Femur (tissue), 1 donor: ENCODE measurements around the gene AMHR2.

ENCODE experiments used
- DNase-seq: peaks from one replicate; pipeline ENCODE4 v3.0.0-alpha.2; 2017

AMHR2 gene

GRCh38 chr12:53453953-53454640, 30.4 kb downstream of the AMHR2 start:
- no peak for DNase-seq

GRCh38 chr12:53454707-53455106, 31.1 kb downstream of the AMHR2 start:
- no peak for DNase-seq

GRCh38 chr12:53456654-53457366, 33.2 kb downstream of the AMHR2 start:
- DNase-seq, result no peak

- no peak for DNase-seq
Observed at GRCh38 chr12:53459097-53459496, 35.4 kb downstream of the AMHR2 start.

- no peak for DNase-seq
Observed at GRCh38 chr12:53461059-53461458, 37.4 kb downstream of the AMHR2 start.

GRCh38 chr12:53461591-53461990, 37.9 kb downstream of the AMHR2 start:
- DNase-seq, result no peak

- DNase-seq, result no peak
Observed at GRCh38 chr12:53462935-53463334, 39.3 kb downstream of the AMHR2 start.

- no peak for DNase-seq
Observed at GRCh38 chr12:53463802-53464560, 40.3 kb downstream of the AMHR2 start.

GRCh38 chr12:53464685-53465418, 41.2 kb downstream of the AMHR2 start:
- no peak for DNase-seq

- DNase-seq, result no peak
Observed at GRCh38 chr12:53465679-53466078, 42.0 kb downstream of the AMHR2 start.

- no peak for DNase-seq
Observed at GRCh38 chr12:53466640-53467039, 43.0 kb downstream of the AMHR2 start.

GRCh38 chr12:53467082-53467481, 43.4 kb downstream of the AMHR2 start:
- no peak for DNase-seq

GRCh38 chr12:53467880-53468279, 44.2 kb downstream of the AMHR2 start:
- DNase-seq, result no peak

- DNase-seq, result no peak
Observed at GRCh38 chr12:53468282-53468681, 44.6 kb downstream of the AMHR2 start.

- DNase-seq, result no peak
Observed at GRCh38 chr12:53472056-53472582, 48.5 kb downstream of the AMHR2 start.

GRCh38 chr12:53474077-53474476, 50.4 kb downstream of the AMHR2 start:
- DNase-seq, result no peak

GRCh38 chr12:53474819-53475218, 51.2 kb downstream of the AMHR2 start:
- DNase-seq, result no peak

- DNase-seq, result no peak
Observed at GRCh38 chr12:53476769-53477209, 53.1 kb downstream of the AMHR2 start.

- no peak for DNase-seq
Observed at GRCh38 chr12:53478865-53479264, 55.2 kb downstream of the AMHR2 start.

- no peak for DNase-seq
Observed at GRCh38 chr12:53479331-53479730, 55.7 kb downstream of the AMHR2 start.

GRCh38 chr12:53480491-53481442, 57.1 kb downstream of the AMHR2 start:
- no peak for DNase-seq
